Stimulated activated CD8-positive, alpha-beta memory T cell treated with anti-CD3 and anti-CD28 coated beads, Interleukin-4, amount 100 ng/mL, for 48 hours (primary cell): Measurements from ENCODE around the gene UCK2.

ENCODE experiments used
- DNase-seq: peaks from one replicate; pipeline ENCODE4 v3.0.0-alpha.2; 2020

Gene UCK2

DNA sequence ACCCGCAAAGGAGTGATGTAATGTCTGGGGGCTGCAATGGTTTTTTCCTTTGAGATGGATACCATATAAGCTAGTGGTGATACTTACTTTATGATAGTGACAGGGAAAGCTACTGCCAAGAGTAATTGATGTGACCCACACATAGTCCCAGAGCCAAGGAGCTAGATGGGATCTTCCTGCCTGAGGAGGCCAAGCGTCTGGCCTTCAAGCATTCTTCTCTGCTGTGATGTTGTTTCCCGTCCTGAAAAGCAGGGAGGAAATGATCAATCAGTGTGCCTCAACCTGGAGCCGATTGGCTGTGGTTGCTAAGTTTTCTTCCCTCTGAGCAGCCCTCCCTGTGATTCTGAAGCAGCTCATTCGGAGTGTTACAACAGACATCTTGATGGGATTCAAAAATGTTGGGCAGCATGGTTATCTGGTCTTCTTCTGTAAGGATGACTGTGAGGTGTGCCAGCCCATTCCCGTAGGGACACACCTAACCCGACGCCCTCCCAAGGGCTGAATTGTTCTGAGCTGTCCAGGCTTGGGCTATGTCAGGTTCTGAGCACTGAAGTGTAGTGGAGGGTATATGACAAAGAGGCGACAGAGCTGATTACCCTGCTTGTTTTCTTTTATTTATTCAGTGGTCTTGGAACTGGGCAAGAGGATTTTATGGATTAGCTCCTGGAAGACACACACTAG lies 56.7 kb downstream of the UCK2 start:
- DNase-seq: no peak

DNA sequence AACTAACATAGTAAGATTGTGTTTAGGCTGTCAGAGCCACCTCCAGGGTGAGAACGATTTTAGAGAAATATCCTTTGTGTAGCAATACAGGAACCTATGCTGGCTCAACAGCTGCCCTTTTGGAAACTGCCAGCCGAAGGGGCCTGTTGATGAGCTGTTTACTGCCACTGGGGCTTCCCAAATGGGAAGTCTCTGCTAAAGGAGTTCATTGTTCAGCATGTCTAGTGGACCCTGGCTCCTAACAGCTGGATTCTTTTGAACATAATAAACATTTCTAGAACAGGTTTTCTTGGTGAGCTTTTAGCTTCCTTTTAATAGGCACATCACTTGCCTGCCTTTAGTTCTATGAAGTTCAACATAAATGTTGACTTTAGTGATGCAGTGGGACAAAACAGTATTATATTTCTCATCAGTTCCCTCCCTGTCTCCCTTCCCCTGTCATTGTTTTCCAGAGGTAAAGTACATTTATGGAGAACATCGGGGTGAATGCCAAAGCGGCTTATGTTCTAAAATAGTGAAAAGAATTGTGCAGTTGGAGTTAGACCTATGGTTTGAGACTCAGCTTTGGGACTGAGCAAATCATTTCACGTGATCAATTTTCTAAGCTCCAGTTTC lies 57.4 kb downstream of the UCK2 start:
- no peak for DNase-seq

DNA sequence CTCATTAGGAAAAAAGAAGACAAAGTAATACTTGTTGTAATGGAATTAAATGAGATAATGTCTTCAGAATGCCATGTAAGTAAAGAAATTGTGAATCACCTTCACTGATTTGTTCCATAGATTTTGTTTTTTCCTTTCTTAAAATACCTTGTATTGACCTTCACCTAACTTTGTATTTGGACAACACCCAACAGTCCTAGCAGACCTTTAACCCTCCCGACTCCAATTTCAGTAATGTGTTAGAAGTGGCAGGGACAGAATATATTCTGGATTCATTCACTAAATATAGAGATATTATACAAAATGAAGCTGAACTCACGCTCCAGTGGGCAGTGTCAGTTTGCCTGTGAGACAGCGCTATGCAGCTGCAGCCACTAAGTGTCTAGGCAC lies 57.9 kb downstream of the UCK2 start:
- DNase-seq: no peak

DNA sequence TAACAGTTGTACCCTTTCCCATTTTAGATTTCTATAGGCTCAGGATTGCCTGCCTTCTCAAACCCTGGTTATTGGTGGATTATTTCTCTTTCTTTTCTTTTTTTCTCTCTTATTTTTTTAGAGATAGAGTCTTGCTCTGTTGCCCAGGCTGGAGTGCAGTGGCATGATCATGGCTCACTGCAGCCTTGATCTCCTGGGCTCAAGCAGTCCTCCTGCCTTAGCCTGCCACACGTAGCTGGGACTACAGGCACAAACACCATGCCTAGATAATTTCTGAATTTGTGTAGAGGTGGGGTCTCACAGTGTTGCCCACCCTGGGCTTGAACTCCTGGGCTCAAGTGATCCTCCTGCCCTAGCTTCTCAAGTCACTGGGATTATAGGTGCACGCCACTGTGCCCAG lies 58.8 kb downstream of the UCK2 start:
- no peak for DNase-seq

DNA sequence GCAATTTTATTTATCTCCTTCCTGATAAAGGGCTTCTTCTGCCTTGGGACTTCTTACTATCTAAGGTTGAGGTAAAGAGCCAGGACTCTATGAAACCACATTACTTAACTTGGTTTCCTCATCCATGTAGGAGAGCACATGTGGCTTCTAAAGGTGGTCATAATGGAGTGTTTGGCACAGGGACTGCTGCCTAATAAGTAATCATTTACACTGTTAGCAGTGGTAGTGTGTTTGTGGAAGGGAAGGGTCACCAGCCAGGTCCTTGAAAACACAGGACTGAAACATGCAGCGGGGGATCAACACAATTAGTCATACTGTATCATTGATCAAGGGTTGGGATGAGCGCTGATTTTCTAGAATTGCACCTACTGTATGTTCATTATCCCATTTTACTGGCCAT lies 59.6 kb downstream of the UCK2 start:
- DNase-seq: no peak

DNA sequence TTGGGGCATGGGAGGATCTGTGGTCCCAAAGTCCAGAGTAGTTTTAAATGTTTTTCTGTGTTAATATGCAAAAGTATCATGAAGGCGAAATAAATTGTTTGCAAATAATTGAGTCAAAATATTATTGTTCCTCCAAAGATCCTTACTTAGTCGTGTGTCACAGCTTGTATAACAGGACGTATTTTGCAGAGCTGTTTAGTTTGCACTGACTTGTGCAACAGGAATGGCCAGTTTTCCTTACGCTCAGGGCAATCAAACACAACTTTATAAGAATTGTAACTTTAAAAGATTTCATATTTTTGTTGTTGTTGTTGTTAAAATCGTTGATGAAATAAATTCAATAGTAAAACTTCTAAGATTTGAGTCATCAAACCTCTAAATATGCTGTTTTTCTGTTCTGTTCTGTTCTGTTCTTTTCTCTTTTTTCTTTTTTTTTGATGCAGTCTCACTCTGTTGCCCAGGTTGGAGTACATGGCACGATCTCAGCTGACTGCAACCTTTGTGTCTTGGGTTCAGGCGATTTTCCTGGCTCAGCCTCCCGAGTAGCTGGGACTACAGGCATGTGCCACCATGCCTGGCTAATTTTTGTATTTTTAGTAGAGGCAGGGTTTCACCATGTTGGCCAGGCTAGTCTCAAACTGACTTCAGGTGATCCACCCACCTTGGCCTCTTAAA lies 60.6 kb downstream of the UCK2 start:
- DNase-seq: no peak

DNA sequence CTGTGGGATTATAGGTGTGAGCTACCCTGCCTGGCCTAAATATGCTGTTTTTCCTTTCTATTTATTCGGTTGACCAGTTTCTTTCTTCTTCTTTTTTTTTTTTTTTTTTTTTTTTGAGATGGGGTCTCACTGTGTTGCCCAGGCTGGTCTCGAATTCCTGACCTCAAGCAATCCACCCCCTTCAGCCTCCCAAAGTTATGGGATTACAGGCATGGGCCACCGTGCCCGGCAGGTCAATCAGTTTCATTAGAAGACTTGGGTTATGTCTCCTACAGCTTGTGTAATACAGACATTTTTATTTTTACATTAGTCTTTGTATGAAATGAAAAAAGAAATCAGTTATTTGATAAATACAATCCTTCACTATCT lies 61.1 kb downstream of the UCK2 start:
- DNase-seq: no peak

DNA sequence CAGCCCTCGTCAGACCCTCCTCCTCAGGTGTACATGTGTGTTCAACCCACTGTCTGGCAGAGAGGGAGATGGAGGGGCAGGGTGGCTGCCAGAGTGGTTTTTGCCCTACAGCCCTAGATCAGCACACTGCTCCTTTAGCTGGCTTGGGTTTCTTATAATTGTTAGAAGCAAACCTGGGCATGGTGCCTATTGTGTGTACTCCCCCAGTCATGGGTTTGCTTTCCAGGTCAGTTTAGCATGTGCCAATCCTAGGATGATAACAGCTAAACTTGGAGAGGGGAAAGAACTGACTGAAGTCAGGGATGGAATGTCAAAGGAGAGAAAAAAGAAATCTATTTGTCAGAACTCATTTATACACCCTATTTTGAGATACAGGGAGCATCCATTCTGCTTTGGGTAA lies 63.3 kb downstream of the UCK2 start:
- DNase-seq: no peak

DNA sequence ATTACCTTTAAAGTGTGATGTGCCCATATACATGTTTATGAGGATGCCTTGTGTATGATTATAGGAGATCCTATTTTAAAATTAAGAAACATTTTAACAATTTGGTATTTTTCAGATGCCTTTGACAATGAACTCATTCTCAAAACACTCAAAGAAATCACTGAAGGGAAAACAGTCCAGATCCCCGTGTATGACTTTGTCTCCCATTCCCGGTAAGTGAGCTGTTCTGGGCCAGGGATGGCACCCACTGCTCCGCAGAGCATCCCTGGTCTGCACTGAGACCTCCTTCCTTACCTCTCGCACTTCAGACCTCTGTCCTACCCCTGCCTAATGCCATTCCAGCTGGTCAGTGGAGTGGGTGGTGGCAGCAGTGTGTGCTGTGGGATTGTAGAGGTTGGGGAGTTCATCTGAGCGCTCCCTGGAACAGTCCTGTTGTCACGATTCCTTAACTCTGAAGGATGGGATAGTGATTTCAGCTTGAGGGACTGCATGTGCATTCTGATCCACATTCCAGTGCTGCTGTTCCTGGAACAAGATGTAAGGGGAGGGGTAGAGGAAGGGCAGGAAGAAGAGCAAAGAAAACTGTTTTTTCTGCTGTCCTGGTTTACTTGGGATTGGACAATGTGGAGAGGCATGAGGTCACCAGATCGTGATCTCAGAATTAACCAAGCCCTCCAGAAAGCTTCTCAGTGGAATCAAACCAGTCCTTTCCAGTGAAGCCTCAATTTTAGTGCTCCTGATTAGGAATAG lies 63.9 kb downstream of the UCK2 start:
- no peak for DNase-seq

DNA sequence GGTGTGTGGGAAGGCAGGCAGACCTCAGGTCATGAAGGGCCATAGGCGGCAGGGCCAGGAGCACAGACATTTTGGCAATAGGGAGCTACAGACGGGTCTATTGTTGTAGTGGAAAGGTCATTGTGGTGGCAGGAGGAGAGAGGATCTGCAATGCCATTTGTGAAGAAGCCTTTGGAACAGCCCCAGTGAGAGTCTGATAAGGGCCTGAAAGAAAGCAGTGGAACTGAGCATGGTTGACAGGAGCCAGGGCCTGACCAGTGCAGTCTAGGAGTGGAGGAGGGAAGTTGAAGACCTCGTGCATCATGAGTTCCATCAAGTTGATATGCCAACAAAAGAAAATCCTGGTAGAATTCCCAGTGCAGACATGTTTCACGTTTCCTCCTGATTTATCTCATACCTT lies 65.5 kb downstream of the UCK2 start:
- DNase-seq: no peak

DNA sequence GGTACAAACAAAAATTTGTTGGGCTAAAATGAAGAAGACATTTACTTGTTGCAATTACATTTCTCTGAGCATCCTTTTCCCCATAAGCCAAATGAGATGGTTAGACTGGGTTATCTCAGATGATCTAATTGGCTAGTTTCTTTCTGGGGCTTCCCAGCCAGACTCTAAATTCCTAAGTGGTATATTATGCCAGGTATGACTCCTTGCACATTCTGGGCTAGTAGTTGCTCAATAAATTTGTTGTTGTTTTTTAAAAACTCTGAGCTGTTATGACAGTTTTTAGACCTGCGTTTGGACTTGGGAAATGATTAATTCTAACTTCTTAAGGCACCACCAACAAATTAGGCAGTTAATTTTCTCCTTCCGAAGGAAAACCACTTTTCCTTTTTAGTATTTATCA lies 66.1 kb downstream of the UCK2 start:
- no peak for DNase-seq

DNA sequence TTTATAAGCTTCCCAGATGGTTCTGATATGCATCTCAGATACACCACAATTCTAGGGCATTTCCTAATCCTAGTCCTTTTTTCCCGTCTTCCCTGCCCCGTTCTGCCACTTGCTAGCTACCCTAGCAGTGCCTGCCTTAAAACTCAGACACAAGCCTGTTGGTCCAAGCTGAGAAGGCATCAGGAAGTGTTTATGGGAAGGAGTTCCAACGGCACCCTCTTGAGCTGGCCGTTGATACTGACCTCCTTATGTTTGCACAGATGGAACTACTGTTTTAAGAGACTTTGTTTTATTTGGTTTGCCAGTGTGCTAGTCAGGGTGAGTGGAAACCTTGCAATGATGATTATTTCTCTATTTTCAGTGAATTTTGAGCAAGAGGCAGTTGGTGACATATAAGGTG lies 67.2 kb downstream of the UCK2 start:
- DNase-seq: no peak

DNA sequence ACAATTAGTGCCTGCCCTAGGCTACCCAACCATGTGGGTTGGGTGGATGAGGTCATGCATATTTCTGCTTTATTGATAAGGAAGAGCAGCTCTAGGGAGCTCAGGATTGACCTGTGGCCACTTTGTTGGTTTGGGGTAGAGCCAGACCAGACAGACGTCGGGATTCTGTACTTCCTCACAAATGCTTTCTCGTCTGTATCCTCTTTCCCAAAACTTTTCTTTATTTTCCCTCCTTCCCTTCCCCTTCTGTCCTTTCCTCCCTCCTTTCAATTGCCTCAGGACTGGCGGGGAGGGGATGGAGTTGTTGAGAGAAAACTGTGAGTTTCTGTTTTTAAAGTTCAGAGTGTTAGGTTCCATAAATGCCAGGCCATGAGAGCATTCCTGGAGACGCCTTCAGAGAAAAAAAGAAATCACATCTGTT lies 68.0 kb downstream of the UCK2 start:
- no peak for DNase-seq

DNA sequence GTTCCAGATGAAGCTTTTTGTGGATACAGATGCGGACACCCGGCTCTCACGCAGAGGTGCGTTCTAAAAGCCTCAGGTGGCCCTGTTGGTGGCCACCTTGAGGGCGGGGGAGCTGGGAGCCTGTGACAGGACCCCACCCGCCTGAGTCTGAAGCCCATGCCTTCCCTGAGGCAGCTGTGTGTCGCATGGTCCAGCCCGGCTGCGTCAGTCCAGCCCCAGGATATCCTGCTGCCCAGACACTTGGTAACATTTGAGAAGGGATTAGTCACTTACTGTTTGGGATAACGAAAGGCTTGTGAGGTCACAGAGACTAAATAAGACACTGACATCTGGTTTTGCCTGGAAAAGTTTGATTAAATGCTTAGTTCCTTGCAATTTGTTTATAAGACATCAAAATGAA lies 68.9 kb downstream of the UCK2 start:
- no peak for DNase-seq

DNA sequence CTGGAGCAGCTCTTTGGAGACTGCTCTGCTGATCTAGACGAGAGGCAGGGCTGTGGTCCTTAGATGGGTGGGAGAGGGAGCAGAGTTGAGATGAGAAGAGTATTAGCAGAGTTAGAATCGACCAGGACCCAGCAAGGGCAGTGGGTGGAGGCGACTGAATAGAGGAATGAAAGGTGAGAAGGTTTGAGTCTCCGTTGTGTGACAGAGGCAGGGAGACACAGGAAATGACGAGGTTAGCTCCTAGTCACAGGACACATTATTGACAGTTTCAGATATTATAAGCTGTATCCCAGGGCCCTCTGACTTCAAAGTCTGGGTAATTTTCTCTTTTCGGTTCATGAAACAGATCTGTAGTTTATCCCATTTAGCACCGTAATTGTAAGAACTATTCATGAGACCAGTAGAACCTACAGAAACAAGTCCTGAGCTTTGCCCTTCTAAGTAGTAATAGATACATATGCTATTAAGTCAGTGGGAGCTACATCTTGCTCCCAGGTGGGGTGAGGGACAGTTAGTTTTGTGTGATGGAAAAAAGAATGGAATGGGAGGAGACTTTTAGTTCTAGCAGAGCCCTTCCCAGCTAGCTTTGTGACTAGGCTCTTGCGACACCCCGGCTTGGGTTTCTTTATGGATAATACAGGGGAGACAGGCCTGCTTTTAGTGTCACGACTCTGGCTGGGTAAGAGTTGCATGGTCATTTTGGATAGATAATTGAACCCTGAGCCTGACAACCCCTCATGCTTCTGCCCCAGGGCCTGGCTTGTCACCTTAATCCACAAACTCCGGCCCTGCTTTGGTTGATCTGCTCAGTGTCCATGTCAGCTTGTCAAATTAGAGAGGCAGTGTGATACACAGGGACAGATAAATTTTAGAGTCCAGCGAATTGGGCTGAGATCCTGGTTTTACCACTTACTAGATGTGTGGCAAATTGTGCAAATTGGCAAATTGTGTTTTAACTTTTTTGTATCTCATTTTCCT lies 70.2 kb downstream of the UCK2 start:
- no peak for DNase-seq

DNA sequence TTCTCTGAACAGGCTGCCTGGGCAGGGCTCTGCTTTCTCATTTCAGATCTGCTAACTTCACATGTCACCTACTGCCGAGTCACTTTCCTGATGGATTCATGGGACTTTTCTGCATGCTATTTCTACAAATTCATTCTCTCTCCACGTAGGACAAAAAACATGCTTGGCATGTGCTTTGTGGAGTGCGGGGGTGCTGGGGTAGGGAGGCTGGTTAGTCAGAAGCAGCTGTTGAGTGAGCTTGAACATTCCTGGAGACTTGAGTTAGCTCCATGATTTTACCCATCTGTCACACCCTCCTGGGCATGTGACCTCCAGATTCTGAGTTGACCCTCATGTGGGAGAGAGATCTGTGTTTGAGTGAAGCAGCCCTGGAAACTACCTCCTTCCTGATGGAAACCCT lies 71.4 kb downstream of the UCK2 start:
- DNase-seq: no peak

DNA sequence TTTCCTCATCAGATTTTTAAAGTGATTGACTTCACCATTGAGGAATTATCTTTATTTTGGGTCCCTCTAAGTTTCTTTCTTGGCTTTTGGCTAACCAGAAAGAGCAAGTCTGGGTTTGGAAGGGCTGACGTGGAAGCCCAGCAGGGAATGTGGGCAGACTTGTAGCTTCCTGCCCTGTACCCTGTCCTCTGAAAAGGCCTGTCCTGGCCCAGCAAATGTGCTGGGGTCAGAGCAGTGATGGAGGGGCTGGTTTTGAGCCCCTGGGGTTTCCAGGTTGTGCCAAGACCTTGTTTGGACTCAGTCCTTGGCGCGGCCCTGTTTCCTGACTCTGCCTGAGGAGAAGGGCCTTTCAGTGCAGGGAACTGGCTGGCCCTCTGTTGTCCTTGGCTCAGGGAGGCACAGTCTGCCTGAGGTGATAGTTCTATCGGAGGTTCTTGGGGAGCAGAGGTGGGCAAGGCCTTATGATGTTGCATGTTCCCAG lies 72.1 kb downstream of the UCK2 start:
- no peak for DNase-seq

DNA sequence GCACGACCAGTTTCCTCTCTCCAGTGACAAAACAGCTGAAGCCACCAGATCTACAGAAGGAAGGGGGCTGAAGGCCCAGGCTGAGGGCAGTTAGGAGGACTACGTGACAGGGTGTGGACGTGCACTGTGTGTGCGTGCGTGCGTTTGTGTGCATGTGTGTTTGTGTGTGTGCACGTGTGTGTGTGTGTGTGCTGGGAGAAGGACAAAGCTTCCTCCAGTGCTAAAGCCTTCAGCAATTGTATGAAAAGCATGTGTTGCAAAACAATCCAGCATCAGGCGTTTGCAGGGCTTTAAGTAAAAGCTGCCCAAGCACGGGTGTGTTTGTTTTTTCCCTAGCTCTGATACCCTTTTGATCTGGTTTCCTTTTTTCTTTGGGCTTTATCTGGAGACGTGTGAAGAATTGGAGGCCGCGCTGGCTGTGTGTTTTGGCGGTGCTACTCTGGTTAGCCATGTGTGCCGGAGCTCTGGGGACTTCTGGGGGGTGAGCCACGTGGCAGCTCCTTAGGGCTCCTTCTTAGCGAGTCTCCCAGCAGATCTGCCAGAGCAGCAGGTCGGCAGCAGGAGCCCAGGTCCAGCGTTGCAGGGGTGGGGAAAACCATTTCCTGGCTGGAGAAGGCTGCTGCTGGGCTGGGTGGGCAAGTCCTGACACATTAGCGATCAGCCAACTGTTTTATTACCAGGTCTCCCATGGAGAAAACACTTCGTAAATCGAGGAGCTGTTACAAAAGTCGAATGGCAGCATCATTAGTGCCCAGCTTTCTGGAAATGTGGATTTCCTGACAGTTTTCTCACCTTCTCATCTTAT lies 73.4 kb downstream of the UCK2 start:
- DNase-seq: no peak

DNA sequence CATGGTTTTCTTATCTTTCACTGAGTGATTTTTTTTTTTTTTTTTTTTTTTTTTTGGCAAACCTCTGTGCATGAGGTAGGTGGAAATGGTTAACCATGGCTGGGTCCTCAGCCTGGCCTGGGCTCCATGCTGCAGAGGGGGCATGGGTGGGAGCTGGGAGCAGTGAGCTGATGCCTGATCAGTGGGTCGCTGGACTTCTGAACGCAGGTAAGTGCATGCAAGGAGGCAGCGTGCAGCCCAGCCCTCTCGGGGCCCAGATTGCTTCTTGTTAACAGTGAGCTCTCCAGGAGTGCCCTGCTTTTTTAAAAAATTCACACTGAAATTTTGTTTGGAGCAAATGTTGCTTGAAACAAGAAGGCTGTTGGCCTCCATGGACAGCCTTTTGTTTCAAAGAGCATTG lies 75.2 kb downstream of the UCK2 start:
- no peak for DNase-seq

DNA sequence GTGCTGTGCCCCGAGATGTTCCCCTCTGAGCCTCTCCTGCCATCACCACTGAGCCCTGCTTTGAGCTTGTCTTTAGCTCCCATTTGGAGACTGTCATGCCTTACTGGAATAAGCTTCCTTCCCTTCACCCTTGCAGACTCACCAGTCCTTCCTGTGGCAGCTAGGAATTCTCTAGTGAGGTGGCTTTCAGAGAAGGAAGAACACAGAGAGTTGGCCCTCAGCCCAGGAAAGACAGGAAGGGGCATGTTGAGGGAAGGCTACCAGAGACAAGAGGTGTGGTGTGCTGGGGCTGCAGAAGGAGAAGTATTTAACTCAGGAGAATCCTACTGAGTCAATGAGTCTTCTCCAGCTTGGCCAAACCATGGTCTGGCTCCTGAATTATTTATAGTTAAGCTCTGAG lies 76.3 kb downstream of the UCK2 start:
- no peak for DNase-seq

DNA sequence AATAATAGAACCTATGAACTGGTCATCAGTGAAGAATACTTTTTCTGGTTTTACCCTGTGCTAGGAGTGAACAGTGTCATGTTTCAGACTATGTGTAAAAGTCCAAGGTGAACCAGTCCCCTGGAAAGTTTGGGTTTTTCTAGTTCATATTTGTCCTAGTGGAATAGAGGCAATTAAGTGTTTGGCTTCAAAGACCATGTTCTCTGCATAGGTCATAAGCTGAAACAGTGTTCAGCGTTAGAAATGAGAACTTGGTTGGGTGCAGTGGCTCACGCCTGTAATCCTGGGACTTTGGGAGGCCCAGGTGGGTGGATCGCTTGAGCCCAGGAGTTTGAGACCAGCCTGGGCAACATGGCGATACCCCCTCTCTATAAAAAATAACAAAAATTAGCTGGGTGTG lies 77.5 kb downstream of the UCK2 start:
- no peak for DNase-seq

DNA sequence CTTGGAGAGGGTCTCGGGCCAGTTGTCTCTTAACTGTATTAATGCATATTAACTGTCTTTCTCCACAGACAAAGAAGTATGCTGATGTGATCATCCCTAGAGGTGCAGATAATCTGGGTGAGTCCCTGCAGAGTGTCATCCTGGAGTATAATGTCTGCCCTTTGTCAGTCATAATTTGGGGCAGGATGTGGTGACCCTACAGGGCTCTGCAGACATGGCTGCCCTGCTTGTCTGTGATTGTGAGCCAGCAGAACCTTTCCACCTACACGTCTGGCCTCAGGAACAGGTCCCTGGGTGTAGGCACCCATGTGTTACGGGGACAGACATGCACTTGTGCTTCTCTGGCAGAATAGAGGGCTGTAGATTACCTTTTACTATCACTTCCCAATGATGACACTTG lies 78.4 kb downstream of the UCK2 start:
- no peak for DNase-seq
